22Rv1 (cell line): ENCODE data around the gene PTPRM.

ENCODE experiments used
- H3K27ac ChIP-seq: fragments of 450-650 bp; 2 replicates; pipeline ENCODE4 v1.5.1; 2017
- CTCF ChIP-seq: fragments of 450-650 bp; IDR thresholded peaks from 2 replicates; pipeline ENCODE4 v1.5.1; 2017; ENCODE audit warnings: mild to moderate bottlenecking
- ZFX ChIP-seq: fragments of 450-650 bp; IDR thresholded peaks from 2 replicates; pipeline ENCODE4 v1.6.1; 2017; ENCODE audit warnings: antibody characterized with exemption, borderline replicate concordance

The PTPRM gene

GRCh38 chr18:8454136-8454535, 887.0 kb downstream of the PTPRM start:
- H3K27ac ChIP-seq = no peak overlapping the region
- no peak for TF ChIP-seq CTCF
- no peak for TF ChIP-seq ZFX

- H3K27ac ChIP-seq = no peak overlapping the region
- TF ChIP-seq CTCF = no peak
Observed at GRCh38 chr18:8455661-8456614, 888.8 kb downstream of the PTPRM start.
